NCI-H2171 (cell line): ENCODE results near the gene IL4R.
A peak's percentile ranks its signal among the peaks of the same experiment; 100 is the strongest.
"Not testable (repeated sequence)": the region's sequence is repeated elsewhere in the genome, so short reads cannot be mapped to it uniquely, and the experiment has no call there.

Experiments used
- DNase-seq: peaks from one replicate; lab custom pipeline; 2025; lab: John Stamatoyannopoulos, UW

IL4R gene

DNA sequence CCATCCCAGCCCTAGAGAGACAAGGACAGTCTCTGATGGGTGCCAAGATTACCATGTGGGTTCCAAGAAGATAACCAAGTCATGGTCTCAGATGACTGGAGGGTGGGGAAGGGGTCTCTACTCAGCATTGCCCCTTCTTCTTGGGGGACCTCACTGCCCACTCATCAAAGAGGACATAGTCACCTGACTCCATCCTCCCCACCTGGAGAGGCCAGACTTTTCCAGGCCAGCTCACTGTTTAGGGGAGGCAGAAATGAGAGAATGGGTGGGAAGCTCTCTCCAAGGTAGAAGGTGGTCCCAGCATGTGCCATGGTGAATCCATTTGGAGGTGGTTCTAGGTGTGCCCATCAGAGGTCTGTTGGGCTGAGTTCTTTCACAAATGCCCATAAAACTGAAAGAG is 67.5 kb downstream of the IL4R start:
- DNase-seq, result no peak

DNA sequence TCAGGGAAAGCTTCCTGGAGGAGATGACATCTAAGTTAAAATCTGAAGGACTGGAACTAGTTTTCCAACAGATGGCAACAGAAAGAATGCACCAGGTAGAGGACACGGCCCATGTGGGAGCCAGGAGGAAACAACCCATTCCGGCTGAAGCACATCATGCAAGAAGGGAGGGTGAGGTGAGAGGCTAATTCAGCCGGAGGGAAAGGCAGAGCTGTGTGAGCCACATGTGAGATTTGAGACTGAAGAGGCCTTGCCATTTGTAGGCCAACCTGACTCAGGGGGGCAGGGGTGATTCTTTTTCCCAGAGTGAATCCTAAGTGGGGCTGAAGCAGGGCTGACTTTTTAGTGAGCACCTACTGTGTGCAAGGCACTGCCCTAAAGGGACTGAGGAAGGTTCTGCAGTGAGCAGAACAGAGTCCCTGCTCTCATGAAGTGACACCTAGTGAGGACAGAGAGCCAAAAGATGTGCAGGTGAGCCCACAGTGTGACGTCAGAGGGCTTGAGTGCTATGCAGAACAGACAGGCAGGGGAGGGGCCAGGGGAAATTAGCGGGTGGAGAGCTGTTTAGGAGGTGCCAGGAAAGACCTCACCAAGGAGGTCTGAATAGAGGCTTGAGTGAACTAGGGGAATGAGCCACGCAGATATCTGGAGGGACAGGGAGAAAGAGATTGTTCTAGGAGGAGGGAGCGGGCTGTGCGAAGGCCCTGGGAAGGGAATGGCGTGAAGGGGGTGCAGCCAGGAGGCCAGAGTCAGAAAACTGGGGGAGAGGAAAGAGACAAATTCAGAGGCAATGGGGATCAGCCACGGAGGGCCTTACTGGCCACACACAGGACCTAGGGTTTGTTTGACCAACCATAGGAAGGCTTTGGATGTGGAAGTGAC is 68.4 kb downstream of the IL4R start:
- no peak for DNase-seq

DNA sequence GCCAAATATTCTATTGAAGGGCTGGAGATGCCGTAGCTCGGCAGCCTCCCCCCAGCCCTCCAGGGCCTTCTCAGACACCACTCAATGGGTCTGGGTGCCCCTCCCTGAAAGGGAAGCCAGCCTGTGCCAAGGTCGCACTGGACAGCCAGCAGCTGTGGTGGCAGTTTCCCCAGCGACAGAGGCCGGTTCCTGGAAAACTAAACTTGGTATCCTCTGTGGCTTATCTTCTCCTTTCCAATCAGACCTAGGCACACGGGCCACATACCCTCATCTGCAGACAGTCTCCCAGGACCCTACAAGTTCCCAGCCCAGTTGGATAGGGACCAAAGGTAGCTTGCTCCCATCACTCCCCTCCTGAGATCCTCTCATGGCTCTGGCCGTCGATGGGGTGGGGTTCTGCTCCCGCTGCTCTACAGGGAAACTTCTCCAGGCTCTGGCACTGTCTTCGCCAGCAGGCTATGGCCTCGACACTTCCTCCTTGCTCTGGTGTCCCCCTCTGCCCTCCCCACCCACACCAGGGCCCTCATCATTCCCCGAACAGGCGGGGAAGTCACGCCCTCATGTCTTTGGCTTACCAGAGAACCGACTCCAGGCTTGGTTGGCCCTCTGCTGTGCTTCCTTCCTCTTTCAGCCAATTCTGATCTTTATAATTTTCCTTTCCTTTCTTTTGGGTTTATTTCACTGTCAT is 69.9 kb downstream of the IL4R start:
- DNase-seq, result no peak

DNA sequence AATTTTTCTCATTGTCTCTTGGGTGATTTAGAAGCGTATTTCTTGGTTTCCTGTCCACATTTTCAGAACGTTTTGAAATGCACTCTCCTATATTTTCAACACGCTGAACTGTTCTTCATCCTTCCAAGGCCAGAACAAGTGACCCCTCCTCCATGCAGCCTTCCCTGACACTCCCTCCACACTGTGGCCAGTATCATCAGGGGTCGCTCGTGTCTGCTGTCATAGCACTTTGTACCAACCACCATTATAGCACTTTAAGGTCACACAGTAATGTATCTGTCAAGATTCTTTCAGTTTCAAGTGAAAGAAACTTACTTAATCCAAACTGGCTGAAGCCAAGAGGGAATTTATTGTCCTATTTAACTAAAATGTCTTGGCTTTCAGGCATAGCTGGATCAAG is 70.7 kb downstream of the IL4R start:
- DNase-seq, result no peak

DNA sequence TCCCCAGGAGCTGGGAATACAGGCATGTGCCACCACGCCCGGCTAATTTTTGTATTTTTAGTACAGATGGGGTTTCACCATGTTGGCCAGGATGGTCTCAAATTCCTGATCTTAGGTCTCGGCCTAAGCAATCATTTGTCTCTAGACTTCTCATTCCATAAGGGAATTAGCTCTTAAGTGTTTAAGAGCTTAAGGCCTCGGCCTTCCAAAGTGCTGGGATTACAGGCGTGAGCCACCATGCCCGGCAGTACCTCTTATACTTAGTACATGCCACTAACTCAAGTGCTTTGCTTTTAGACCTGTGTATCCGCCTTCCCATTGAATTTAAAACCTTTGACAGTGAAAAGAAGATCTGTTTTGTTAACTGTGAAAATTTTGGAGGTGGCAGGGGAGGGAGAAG is 71.6 kb downstream of the IL4R start:
- DNase-seq, result no peak

DNA sequence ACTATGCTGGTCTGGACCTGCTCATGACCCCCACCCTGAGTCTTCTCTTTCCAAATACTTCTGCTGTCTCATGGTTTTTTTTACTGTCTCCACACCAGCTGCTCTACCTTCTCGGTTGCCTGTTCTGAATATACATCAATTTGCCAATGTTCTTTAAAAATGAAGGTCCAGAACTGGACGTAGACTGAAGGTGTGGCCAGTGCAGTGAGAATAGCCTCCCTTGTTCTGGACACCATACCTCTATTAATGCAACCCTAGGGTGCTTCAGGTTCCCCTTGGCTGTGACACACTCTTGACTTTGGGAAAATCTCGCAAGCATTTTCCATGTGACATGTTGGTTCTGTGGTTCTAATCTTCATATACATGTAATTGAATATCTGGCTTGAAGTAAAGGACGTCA is 72.9 kb downstream of the IL4R start:
- DNase-seq, result no peak

DNA sequence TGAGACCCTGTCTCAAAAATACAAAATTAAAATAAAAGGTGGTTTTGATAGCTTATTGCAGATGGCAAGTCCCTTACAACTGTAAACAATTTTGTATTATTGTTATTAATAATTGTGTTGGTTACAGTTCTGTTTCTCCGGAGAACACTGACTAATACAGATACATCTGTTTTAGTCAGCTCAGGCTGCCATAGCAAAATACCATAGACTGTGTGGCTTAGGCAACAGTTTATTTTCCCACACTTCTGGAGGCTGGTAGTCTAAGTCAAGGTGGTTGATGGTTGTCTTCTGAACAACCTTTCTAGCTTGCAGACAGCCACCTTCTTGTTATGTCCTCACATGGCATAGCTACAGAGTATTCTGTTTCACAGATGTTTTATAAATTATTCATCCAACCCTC is 74.0 kb downstream of the IL4R start:
- no peak for DNase-seq

DNA sequence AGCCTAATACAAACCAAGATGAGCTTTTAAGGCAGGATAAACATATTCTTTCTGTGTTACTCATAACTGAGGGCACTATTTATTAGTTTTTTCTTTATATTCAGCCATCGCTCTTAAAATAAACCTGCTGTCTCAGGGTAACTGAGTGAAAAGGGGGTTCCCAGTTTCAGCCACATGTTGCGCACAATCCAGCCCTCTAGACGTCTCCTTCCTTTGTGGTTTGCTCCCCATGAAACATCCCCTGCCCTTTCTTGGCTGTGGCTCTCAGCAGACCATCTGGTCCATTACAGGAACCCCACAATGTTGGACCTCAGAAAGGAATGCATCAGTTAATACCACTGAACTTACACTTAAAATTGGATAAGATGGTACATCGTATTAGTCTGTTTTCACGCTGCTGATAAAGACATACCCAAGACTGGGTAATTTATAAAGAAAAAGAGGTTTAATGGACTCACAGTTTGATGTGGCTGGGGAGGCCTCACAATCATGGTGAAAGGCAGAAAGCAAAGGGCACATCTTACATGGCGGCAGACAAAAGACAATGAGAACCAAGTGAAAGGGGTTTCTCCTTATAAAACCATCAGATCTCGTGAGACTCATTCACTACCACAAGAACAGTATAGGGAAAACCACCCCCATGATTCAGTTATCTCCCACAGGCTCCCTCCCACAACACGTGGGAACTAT is 75.6 kb downstream of the IL4R start:
- DNase-seq, result no peak

DNA sequence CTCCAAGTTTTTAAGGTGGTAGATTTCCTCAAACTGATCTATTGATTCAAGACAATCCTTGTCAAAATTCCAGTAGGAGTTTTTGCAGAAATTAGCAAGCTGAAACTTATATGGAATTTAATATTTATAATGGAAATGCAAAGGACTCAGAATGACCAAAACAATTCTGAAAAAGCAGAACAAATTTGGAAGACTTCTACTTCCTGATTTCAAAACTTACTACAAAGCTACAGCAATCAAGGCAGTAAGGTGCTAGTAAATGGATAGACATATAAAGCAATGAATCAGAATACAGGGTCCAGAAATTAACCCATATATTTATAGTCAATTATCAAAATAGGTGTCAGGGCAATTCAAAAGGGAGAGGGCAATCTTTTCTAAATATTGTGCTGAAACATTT is 76.4 kb downstream of the IL4R start:
- no peak for DNase-seq

DNA sequence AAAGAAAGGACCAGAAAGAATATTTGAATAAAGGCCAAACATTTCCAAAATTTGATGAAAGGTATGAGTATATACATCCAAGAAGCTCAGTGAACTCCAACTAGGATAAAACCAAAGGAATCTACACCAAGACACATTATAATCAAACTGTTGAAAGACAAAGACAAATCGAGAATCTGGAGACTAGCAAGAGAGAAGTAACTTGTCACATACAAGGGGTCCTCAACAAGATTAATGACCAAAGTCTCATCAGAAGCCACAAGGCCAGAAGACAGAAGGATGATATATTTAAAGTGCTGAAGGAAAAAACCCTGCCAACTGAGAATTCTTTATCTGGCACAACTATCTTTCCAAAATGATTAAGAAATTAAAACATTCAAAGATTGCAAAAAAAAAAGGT is 78.9 kb downstream of the IL4R start:
- no peak for DNase-seq

DNA sequence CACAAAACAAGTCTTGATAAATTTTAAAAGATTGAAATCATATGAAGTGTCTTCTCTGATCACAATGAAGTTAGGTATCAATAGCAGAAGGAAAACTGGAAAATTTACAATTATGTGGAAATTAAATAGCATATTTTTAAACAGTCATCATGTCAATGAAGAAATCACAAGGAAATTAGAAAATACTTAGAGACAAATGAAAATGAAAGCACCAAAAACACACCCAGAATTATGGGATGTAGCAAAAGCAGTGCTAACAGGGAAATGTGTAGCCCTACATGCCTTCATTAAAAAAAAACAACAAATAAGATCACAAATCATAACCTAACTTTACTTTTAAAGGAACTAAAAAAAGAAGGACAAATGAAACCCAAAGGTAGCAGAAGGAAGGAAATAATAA is 80.7 kb downstream of the IL4R start:
- DNase-seq, result no peak

DNA sequence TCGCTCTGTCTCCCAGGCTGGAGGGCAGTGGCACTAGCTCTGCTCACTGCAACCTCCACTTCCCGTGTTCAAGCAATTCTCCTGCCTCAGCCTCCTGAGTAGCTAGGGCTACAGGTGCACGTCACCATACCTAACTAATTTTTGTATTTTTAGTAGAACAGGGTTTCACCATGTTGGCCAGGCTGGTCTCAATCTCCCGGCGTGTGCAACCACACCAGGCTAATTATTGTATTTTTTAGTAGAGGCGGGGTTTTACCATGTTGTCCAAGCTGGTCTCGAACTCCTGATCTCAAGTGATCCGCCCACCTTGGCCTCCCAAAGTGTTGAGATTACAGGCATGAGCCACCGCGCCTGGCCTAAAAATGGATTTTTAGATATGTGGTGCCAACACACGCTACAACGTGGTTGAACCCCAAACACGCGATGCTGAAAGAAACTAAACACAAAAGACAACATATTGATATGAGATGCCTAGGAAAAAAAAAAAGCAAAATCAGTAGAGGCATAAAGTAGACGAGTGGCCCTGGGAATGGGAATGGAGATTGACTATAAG is 84.6 kb downstream of the IL4R start:
- not testable (repeated sequence) for DNase-seq

DNA sequence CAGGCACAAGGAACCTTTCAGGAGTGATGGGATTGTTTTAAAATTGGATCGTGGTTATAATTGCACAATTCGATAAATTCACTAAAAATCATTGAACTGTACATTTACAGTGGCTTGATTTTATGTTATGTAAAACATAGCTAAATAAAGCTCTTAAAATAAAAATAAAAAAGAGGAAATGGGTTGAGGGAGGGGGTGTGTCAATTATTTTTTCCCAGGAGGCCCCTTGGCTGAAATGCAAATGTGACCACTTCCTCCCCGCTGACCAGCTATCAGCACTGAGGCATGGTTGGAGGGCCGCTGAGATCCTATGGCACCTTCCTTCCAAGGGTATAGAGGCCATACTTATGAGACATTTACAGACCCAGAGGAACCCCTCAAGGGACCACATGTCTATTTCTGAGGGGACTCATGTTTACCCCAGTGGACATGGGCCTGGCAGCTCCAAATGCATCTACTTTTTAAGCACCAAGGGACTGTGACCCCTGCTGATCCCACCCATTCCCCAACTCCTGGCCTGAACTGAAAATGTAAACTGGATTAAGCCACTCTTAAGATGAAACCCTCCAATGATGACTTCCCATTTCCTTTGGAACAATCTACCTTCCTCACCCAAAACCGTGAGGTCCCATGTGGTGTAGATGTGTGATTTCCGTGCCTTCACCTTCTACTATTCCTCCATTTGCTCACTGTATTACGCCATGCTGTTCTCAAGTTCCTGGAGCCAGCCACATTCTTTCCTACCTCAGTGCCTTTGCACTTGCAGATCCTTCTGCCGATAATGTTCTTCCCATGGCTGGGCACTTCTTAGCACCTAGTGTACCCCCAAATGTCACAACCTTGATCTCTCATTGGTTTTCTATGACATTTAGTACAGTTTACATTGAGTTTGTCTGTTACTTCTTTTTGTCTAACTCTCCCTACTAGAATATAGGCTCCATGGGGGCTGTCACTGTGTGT is 85.4 kb downstream of the IL4R start:
- no peak for DNase-seq

DNA sequence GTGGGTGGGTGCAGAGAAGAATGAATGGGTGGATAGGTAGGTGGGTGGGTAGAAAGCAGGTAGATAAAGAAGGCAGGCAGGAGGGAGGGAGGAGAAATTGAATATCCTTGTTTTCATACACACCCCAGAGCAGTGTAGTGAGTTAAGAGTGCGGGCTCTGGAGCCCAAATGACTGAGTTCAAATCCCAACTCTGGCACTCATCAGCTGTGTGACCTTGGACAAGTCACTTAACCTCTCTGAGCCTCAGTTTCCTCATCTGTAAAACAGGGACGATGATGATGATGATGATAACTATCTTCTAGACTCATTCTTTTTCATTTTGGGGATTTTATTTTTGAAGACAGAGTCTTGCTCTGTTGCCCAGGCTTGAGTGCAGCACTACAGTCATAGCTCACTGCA is 86.2 kb downstream of the IL4R start:
- no peak for DNase-seq

DNA sequence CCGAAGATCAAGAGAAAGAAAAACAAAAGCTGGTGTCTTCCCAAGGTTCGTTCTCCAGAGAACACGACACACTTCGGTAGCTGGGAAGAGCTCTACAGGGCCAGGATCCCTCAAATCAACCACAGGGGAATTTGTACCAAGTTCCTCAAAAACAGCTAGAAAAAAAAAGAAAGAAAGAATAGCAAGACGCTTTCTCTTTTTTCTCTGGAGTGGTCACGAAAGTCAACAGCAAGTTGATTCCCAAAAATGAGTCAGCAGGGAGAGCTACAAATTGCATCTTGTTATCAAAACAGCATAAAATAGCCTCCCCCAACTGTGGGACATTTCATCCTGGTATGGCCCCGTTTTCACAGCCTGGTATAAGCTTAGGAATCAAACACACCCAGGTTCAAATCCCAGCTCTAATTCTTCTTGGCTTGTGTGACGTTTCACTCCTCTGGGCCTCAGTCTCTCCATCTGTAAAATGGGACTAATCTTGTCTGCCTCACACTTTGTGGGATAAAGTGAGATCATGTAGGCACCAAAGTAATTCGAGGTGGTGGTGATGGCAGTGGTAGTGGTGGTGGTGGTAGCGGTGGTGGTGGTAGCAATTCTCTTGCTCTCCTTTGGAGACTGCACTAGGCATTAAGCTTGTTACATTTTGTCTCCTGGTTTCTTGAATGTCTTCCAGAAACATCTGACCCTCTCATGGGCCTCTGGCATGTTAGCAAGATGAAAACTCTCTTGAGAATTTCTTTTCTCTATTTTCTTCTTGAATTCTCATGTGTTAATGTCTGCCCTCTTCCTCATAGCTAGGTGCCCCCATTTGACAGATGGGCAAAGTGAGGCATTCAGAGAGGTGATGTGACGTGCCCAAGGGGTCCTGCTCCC is 87.2 kb downstream of the IL4R start:
- DNase-seq, result no peak

DNA sequence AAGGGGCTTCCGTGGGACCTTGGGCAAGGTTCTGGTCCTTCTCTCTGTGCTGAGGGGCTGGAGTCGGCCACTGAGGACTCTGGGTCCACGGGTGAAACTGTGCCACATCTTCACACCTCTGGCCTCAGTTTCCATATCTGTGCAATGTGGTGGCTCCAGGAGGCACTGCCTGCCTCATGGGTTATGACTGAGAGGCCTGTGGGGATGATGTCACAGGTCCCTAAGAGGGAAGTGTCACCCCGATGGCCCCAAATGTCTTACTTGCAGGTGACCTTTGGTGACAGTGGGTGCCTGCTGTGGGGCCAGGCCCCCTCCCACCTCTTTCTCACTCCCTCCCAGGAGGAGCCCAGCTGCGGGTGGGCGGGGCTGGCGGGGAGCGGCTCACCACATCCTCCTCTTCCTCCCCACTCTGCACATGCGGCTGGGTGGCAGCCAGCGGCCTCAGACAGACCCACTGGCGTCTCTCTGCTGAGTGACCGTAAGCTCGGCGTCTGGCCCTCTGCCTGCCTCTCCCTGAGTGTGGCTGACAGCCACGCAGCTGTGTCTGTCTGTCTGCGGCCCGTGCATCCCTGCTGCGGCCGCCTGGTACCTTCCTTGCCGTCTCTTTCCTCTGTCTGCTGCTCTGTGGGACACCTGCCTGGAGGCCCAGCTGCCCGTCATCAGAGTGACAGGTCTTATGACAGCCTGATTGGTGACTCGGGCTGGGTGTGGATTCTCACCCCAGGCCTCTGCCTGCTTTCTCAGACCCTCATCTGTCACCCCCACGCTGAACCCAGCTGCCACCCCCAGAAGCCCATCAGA is 88.2 kb downstream of the IL4R start, which contains the start of gene IL21R:
Gene IL21R (plus strand): TSS at position 407 of the 801 bp plus-strand sequence. CDS start 27,898 bp downstream, outside the sequence.
- DNase-seq, result peak; percentile 17

DNA sequence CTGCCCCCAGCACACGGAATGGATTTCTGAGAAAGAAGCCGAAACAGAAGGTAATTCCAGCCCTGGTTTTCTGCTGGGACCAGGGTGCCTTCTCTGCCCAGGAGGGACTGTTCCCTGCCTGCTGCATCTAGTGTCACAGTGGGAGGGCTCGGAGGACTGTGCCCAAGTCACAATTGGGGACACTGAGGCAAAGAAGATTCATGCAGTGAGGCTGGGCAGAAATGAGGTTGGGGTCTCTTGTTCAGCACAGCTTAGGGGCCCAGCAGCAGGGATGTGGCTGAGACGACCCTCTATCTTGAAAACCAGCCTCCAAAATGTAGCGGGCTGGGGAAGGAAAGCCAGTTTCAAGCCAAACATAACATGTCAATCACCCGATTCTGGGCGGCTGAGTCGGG is 88.8 kb downstream of the IL4R start:
- DNase-seq, result no peak

DNA sequence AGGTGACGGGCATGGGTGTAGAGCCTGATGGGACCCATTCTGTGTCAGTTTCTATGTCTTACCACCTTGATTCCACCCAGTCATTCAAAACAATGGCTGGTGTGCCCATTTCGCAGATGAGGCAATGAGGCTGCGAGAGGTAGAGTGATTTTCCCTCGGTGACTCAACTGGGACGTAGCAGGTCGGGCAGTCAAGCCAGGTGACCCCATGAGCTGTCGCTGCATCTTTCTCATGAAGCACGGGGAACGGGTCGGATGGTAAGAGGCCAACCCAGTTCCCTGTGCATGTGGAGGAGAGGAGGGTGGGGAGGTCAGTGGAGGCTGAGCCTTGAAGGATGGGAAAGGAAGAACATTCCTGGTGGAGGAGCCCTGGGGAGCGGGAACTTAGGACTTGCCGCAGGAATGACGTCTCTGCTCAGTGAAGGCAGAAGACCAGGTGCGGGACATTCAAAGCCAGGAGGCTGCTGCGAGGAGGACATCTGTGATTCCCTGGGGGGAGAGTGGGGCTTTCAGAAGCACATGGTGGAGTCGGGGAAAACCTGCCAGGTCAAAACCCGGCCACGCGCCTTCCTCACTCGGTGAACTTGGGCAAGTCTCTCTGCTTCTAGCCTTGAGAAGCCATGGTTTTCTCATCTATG is 89.3 kb downstream of the IL4R start:
- no peak for DNase-seq

DNA sequence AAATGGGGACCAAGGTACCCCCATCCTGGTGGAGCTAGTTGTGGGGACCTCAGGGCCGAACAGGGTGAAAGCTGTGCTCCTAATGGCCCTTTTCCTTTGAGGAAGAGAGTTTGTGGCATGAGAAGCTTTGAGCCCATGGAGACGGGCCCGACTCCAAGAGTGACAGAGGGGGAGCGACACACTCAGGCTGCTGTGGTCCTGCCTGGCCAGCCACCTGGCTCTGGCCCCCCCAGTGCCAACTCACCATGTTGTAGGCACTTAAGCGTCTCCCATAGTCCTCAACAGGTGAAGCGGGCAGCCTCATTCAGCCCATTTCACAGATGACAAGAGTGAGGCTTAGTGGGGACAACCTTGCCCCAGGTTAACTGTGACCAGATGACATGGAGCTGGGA is 89.8 kb downstream of the IL4R start:
- no peak for DNase-seq
